Fibroblast of upper back skin (primary cell): Measurements from ENCODE around the gene PLCG1.

ENCODE experiments used
- DNase-seq: peaks from one replicate; pipeline ENCODE4 v3.0.0-alpha.2; 2013

The PLCG1 gene

GRCh38 chr20:41182296-41183212 lies 45.2 kb downstream of the PLCG1 start:
- no peak for DNase-seq

- DNase-seq: no peak
Measured at GRCh38 chr20:41183391-41183790, 46.0 kb downstream of the PLCG1 start.

- DNase-seq: no peak
Measured at GRCh38 chr20:41183831-41184230, 46.5 kb downstream of the PLCG1 start.

- DNase-seq: no peak
Measured at GRCh38 chr20:41185013-41185757, 47.8 kb downstream of the PLCG1 start.

- no peak for DNase-seq
Measured at GRCh38 chr20:41187668-41188067, 50.3 kb downstream of the PLCG1 start.

- DNase-seq: no peak
Measured at GRCh38 chr20:41191562-41192500, 54.5 kb downstream of the PLCG1 start.

GRCh38 chr20:41192575-41192974 lies 55.2 kb downstream of the PLCG1 start:
- no peak for DNase-seq

GRCh38 chr20:41196653-41197225 lies 59.4 kb downstream of the PLCG1 start:
- DNase-seq: no peak

- no peak for DNase-seq
Measured at GRCh38 chr20:41198443-41198842, 61.1 kb downstream of the PLCG1 start.

GRCh38 chr20:41200446-41201202 lies 63.3 kb downstream of the PLCG1 start:
- no peak for DNase-seq

- no peak for DNase-seq
Measured at GRCh38 chr20:41201760-41202159, 64.4 kb downstream of the PLCG1 start.

GRCh38 chr20:41202426-41202825 lies 65.1 kb downstream of the PLCG1 start:
- no peak for DNase-seq

- DNase-seq: no peak
Measured at GRCh38 chr20:41203660-41204059, 66.3 kb downstream of the PLCG1 start.

GRCh38 chr20:41204304-41205265 lies 67.2 kb downstream of the PLCG1 start:
- DNase-seq: no peak

GRCh38 chr20:41205313-41205712 lies 68.0 kb downstream of the PLCG1 start:
- DNase-seq: no peak

- peak; percentile 27 for DNase-seq
Measured at GRCh38 chr20:41213150-41213820, 75.9 kb downstream of the PLCG1 start.

- no peak for DNase-seq
Measured at GRCh38 chr20:41214202-41214601, 76.9 kb downstream of the PLCG1 start.

- DNase-seq: no peak
Measured at GRCh38 chr20:41214666-41215065, 77.3 kb downstream of the PLCG1 start.

- DNase-seq: no peak
Measured at GRCh38 chr20:41217422-41217821, 80.1 kb downstream of the PLCG1 start.

GRCh38 chr20:41218466-41218865 lies 81.1 kb downstream of the PLCG1 start:
- DNase-seq: peak; percentile 30
